GM18502 (cell line): Measurements from ENCODE around the gene DUS1L.

Experiments used
- ATAC-seq: cut with Tn5 transposase; IDR thresholded peaks from one replicate; pipeline ENCODE4 v1.9.1; 2021; ENCODE audit warnings: mild to moderate bottlenecking; ENCODE audit not compliant: unreplicated experiment, poor library complexity

Gene DUS1L

DNA sequence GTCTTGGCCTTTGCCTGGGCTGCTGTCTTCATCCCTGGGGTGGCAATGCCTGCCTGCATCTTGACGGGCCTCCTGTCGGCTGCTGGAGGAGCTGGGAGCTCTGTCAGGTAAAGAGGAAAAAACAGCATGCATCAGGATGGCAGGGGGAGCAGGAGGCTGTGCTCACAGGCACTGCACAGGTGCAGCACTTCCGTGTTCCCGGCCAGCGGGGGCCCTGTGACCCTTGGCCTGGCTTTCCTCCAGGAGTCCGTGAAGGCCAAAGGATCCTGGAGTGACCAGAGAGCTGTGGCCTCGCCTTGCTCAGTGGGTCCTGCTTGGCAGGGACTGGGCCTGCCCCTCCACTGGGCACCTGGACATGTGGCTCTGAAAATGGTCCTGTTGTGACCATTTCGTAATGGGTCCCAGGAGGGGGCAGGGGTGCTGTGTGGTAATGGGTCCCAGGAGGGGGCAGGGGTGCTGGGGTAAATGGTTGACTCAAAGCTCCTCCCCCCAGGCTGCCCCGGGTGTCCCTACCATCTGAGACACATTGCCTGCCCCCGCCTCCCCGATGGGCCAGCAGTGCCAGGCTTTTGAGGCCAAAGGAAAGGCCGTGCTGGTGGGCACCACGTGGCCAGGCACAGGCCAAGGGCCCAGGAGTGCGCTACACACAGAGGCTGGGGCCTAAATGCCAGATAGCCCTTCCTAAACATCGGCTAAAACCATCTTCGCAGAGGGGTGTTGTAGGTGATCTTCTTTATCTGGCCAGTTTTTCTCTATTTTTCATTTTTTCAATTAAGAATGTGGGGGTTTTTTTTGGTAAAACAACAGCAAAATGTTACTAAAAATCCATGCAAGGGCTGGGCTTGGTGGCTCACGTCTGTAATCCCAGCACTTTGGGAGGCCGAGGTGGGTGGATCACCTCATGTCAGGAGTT, 36.4 kb upstream of the DUS1L start:
- ATAC-seq, result no peak

DNA sequence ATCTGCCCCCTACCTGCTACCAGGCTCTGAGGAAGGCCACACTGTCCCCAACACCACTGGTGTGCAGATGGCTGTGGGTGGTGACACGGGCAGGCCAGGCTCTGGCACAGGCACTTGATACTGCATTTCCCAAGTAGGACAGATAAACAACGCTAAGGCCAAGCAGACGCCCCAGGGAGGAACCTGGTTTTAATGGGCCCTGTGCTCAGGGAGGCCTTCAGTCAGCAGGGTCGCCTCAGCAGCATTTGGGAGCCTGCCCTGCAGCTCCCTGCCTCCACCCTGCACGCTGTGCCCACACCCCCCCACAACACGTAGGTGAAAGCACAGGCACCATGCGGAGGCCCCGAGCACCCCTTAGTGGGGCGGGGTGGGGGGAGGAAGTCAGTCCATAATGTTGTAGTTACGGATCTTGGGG, 35.7 kb upstream of the DUS1L start:
- ATAC-seq, result no peak

DNA sequence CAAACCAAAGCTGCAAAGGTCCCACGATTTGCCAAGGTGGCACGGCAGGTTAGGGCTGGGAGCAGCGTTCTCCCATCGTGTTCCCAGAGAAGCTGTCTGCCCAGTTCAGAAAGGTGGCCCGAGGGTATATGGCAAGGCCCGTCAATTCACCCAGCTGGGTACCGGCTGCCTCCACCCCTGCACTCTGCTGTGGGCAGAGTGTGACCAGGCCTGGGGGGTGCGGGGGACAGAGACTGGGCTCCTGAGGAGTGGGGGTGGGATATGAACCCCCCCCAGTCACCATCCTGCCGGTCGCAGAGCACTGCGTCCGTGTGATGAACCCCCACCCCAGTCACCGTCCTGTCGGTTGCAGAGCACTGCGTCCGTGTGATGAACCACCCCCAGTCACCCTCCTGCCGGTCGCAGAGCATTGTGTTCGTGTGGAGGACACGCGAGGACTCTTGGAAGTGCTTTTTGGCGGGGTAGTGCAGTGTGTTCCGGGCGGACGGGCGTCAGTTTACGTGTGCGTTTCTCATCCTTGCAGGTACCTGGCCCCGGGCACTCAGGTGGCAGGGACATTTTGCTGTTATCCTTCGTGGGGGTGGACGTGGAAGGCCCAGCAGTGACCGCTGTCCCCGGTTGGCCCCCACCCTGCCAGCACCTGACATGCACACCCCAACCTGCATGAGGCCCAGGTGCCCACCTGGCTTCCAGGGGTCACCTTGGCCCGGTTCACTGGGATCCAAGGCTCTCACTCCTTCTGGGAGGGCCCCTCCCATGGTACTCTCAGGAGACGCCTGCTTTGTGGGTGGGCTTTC, 35.1 kb upstream of the DUS1L start:
- no peak for ATAC-seq

DNA sequence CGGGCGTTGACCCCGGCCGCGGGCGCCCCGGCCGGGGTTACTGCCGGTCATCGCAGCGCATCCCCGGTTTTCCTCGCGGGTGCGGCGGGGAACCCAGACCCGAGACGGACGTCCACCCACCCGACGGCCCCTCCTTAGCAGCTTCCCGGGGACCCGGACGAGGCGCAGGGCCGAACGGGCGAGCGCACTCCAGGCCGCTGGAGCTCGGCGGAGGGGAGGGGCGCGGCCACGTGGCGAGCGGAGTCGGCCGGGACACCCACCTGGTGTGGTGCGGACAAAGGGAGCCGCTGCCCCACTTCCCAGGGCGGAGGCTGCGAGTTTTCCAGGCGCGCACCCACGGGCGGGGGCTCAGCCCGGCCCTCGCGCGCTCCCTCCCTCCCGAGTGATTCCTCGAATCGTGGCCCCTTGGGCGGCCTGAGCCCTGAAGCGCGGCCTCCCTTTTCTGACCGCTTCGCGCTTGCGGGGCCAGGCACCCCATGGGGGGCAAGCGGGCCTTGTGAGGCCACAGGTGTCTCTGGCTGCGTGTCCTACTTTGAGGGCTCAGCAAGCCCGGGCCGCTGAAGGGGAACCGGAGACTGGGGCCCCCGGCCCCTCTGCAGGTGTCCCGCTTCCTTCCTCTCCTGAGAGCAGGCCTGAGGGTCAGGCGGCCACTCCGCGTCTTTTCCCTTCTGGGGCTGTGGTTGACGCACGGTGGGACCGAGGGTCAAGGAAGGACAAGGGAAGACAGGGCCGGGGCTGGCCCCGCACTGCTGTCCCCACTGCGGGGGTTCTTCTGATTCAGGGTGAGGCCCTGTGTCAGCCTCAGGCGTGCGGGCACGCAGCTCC, 33.5 kb upstream of the DUS1L start:
- ATAC-seq, result peak; percentile 20

DNA sequence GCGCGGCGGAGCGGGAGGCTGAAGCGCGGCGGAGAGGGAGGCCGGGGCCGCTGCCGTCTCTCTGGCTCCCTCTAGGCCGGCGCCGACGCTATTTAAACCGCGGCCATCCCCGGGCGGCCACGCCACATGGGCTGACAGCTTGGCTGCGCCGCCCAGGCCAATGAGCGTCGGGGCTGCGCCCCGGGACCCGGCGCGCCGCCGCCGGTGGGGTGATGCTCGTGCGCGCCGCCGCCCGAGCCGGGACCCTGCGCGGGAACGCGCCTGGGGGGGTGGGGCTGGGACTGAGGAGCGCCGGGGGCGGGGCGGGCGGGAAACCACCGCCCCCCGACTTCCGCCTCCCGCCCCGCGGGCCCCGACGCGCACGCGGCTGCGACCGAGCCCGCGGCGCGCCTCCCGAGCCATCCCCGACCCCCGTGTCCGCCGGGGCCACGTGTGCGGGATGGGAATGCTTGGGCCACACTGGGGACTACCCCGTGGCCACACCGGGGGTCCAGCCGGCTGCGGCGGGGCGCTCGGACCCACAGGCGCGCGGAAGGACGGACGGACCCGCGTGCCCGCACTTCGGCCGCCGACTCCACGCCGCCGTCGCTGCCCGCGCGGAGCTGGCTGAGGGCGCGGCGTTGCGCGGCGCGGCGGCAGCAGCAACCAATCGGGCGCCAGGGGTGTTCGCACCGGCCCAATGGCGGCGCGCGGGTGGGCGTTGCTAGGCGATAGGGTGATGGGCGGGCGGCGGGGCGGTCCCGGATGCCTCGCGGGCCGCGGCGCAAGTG, 32.8 kb upstream of the DUS1L start, which contains the start of gene FASN:
Gene FASN (minus strand): TSS at position 68 of the 770 bp plus-strand sequence. CDS start 1,791 bp downstream, outside the sequence.
- peak; percentile 77 for ATAC-seq

DNA sequence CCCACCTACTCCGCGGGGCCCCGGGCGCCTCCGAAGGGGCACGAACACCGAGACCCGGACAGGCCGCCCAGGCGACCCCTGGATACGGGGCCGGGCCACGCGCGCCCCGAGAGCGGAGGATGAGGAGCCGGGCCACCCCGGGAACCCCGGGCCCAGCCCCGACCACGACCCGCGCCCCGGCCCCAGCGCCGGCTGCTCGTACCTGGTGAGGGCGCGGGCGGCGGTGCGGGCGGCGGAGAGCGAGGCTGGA, 32.2 kb upstream of the DUS1L start:
- ATAC-seq, result peak; percentile 24

DNA sequence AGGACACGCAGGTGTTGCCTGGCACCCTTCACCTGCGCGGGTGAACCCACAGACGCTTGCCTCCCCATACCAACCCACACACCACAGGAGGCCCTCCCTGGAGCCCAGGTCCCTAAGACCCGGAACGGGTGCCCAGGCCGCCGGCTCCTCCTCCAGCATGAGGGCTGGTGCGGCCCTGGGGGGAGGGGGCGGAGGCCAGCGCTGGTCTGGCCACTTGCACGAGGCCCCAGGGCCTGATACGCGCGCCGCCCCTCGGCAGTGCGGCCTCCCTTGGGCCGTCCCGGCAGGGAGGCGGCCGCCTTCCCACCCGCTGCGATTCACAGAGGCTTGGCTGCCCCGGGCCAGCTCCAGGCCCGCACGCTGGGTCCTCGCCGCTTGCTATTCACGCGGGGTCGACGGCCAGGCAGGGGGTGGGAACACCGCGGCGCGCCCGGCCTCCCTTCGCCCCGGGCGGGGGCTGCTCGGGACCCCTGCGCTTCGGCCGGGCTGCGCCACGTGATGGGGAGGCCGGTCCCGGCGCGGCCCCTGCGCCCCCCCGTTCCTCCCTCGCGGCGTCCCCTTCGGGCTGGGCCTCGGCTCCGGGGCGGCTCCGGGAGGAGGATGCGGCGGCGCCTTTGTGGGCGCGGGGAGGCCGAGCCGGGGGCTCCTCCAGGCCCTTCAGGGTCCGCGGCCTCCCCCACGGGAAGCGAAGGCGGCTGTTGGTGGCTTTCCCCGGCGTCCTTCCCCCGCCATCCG, 31.7 kb upstream of the DUS1L start:
- ATAC-seq, result peak; percentile 1

DNA sequence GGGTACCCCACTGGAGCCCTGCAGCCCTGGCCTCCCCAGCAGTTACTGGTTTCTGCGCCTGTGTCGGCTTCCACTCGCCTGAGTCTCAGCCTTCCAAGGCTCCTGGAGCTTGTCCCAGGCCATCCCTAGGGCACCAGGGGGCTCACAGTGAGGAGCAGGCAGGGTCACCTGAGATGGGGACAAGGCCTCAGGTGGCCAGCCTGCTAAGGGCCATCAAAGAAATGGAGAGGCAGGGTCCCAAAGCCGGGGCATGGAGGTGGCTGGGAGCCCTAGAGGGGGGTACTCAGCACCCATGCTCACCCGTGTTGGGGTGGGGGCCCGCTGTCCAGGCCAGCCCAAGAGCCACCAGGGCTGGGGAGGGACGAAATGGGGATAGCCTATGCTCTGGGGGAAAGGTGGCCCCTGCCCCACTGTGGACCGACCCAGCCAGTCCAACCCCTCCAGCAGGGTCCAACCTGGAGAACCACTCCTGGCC, 31.1 kb upstream of the DUS1L start:
- ATAC-seq, result no peak

DNA sequence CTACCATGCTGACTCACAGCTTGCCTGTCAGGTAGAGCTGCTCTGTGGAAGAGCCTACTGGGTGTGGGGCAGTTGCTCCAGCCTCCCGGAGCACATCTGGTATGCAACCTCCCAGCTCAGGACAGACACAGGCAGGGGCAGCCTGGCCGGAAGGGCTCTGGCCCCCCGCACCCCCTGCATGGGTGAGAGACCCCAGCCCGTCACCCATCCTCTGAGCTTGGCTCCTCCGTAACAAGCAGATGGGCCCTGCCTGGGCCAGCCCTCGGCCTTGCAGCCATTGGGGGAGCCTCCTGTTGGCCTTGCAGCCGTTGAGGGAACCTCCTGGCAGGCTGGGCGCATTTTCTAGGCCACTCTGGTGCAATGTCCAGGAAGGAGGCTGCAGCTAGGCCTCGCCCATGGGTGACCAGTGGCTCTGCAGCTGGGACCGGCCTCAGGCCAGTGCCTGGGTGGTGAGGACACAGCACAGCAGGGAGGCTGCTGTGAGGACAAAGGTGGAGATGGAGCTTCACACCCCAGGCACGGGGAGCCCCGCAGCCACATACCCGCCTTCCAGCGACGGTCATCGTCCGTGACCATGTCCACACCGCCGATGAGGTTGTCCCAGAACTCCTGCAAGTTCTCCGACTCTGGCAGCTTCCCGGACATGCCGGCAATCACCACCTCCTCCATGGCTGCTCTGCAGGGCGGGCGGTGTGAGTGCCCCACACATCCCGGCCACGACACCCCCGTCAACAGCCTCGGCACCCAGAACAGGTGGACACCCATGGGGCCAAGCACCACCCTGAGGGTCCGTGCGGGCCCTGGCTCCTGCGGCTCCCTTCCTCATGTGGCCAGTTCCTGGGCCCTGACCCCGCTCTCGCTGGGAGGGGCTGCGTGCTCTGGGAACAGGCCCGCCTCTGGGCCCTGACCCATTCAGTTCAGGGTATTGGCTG, 30.4 kb upstream of the DUS1L start:
- ATAC-seq, result no peak

DNA sequence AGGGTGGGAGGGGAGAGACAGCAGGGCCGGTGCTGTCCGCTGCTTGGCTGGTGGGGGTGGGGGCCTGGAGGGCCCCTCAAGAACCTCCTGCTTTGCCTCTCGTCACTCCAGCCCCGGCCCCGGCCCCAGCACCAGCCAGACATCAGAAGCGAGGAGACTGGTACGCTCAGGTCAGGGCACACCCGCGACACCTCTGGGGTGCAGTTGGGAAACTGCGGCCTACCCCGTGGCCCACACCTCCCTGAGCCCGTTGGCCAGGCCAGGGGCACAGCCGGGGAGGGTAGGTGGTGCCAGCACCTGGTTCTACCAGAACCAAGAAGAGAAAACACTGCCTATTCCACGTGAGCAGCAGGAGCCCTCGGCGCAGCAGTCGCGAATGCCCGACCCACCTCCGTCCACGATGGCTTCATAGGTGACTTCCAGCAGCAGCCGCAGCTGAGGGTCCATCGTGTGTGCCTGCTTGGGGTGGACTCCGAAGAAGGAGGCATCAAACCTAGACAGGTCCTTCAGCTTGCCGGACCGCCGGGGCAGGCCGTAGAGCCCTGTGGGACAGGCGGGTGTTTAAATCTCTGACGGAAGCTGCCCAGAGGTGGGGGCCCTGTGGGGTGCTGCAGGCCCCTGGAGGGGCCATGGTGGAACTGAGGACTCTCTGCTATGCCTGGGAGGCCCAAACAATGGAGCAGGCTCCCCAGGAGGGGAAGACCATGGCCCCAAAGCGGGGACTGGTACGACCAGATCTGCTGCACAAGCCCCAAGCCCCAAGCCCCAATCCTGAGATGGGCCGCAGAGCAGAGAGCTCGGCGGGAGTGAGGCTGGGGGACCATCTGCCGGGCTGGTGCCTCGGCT, 29.6 kb upstream of the DUS1L start:
- ATAC-seq, result no peak

DNA sequence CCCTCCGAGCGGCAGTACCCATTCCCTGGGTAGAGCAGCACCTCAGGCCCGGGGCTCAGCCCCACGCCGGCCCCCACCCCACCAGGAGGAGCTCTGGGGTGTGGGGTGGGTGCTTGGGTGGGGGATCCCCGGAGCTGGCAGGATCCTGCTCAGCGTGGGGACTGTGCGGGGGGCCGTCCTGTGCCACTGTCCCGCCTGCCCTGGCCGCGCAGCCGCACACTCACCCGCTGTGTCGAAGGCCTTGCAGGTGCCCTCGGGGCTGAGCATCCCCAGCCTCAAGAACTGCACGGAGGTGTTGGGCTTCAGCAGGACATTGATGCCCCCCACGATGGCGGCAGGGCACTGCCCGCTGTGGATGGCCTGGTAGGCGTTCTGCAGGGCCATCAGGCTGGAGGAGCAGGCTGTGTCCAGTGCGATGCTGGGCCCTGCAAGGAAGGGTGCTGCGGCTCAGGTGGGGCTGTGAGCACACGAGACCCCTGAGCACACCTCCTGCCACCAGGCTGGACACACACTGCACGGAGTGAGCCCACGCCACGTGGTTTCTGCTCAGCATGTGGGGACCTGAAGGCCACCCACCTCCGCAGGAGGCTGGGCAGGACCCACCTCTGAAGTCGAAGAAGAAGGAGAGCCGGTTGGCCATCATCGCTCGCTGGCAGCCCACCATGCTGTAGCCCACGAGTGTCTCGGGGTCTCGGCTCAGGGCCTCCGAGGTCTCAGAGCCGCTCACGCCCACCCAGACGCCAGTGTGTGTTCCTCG, 27.6 kb upstream of the DUS1L start:
- no peak for ATAC-seq

DNA sequence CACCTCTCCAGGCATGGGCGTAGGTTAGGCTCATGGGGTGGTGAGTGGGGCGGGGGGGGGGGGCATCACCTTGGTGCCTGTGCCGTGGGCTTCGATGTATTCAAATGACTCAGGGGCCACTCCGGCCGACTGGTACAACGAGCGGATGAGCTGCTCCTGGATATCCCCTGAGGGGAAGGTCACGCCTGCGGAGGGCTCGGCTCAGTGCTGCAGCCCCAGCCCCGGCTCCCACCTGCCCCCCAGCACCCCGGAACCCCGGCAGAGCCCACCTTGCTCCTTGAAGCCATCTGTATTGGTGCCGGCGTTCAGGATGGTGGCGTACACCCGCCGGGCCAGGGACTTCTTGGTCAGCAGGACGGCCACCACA, 27.0 kb upstream of the DUS1L start:
- ATAC-seq, result no peak

DNA sequence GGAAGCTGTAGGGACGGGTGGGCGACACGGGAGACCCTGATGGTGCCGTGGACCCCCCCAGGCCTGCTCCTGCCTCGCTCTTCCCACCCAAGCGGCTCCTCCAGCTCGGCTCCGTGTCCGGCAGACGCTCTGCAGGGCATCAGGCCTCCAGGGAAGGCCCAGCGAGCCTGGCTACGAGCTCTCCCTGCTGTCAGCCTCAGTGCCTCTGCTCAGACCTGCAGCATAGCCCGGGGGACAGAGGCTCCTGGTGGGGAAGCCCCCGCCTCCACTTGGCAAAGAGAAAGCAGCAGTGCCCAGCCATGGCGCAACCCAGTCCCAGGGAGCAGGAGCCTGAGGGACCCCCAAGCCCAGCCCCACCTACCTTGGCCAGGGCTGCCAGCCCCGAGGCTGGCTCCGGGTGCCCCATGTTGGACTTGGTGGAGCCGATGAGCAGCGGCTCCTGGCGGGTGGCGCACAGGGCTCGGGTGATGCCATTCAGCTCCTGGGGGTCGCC, 26.5 kb upstream of the DUS1L start:
- no peak for ATAC-seq

DNA sequence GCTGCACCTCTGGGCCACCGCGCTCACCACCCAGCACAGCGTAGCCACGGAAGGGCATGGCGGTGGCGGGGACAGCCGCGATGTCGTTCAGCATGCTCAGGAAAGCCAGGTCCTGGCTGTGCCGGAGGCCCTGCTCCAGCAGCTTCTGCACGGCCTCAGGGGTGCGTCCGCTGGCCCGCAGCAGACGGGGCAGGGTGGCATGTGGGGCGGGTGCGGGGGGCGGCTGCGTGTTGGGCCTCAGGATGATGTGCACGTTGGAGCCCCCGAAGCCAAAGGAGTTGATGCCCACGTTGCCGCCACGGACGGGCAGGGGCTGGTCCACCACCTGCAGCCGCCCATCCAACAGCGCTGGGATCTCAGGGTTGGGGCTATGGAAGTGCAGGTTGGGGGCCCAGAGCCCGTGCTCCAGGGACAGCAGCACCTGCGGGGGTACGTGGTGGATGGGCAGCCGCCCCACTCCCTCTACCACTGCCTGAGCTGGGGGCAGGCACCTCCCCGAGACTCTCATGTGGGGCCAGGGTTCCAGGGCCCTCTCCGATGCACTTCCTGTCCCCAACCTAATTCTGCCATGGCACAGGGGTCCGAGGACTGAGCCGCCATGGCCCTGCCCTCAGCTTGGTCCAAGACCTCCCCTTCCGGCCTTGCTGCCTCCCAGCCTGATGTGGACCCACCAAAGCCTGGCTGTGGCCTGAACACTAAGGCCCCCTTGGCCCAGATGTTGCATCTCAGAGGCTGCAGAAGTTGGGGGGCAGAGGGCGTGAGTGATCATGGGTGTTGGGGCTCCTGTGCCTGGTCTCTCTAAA, 25.9 kb upstream of the DUS1L start:
- no peak for ATAC-seq

DNA sequence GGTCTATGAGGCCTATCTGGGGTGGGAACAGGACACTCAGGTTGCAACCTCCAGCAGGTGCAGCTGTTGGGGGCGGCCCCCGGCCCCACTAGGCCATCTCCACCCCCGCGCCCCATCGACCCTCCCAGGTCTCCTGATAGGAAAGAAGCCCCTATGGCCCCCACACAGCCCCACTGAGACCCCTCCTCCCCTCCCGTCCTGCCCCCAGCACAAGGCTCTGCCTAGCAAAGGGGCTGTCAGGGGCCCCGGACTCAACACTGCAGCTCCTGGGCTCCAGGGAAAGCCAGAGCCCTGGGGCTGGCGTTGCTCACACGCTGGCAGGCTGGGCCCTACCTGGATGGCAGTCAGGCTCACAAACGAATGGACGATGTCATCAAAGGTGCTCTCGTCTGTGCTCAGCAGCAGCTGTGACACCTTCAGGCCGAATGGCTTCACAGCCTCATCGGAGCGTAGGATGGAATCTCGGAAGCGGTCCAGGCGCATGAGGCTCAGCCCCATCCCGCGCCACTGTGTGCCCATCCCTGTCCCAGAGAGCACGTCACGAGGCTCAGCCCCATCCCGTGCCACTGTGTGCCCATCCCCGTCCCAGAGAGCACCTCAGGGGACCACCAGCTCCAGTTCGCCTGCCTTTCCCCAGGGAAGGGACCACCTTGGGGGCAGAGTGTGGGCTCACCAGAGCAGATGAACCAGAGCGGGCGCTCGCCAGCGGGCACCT, 25.1 kb upstream of the DUS1L start:
- ATAC-seq, result no peak
